ENCODE results near the gene DOC2B. TPM values are rescaled to one million over a fixed set of nuclear protein-coding genes. Genes with fewer than 3 reads are reported as not detected.

DOC2B gene
- 2.4 and 3.8 TPM in 2 replicates for total RNA-seq (2014; rRNA removed; shearing (Covaris generic))
- polyA plus RNA-seq (2016; fragmentation: Nextera tagmentation; extraction: Ambion mirVana) = 0.42 and 0.66 TPM in 2 replicates
- long read RNA-seq = 0 reads

DNA sequence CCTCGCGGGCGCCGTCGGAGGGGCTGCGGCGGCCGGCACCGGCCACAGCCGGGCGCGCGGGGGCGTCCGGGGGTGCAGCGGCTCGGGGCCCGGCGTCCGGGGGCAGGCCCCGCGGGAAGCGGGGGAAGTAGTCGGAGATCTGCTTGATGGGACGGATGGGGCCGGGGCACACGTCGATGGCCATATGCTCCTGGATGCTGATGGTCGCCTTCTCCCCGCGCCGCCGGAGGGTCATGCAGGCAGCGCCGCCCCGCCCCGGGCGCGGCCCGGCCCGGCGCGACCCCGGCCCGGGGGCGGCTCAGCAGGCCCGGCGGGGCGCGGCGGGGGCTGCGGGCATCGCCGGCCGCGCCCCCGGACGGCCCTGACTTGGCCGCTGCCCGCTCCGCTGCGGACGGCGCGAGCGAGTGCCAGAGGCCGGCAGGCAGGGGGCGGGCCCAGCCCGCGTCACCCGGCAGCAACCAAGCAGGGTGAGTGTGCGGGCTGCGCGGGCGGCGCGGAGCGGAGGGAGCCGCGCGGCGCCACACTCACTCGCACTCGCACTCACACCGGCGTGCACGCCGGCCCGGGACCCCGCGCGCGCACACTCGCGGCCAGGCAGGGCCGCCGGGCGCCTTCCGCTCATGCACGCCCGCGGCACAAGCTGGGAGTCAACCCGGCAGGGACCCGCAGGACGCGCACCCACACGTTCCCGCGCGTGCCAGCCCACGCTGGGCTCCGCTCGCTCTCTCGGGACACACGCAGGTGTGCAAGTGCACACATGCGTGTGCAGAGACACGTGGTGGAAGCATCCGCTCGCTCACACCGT is at the start of gene DOC2B:
TSS of gene DOC2B (minus strand) at position 406 of the 805 bp plus-strand sequence. CDS start at position 235, 171 bp downstream.
- Mint-ChIP-seq H3K9me3 (no peaks in the 10 kb centered on the region), H3K27me3 (ENCODE audit: insufficient read depth, low read depth, poor library complexity) (peaks cover 33% of the 10 kb centered on the region), H3K4me1 (peaks cover 16% of the 10 kb centered on the region), H3K27ac (no peak within 1 kb of the TSS), H3K36me3 (ENCODE audit: low read depth) (no peaks in the 10 kb centered on the region; the same call in 2 of the 3 replicates), H3K4me3 (peak within 1 kb of the TSS; percentile 69)
- Histone ChIP-seq H3F3A (replicated peaks; ENCODE audit: low read depth) (peaks cover 10% of the 10 kb centered on the region; the same call in 1 of the 2 replicates), H2AFZ (peak within 1 kb of the TSS; percentile 97), H4K20me1 (replicated peaks; ENCODE audit: insufficient read depth) (no peaks in the 10 kb centered on the region), H3K4me2 (peak within 1 kb of the TSS; percentile 87), H3K27ac (ENCODE audit: low read depth) (no peak within 1 kb of the TSS), H3K4me1 (ENCODE audit: insufficient read depth) (peaks cover 7% of the 10 kb centered on the region), H3K4me3 (peak within 1 kb of the TSS; percentile 67), H3K27me3 (ENCODE audit: insufficient read depth) (peaks cover 42% of the 10 kb centered on the region), H3K9me2 (ENCODE audit: insufficient read depth) (no peaks in the 10 kb centered on the region), H3K79me2 (replicated peaks; ENCODE audit: insufficient read depth) (no peaks in the 10 kb centered on the region), H3K36me3 (ENCODE audit: insufficient read depth) (no peaks in the 10 kb centered on the region)
- peak; percentile 74 for DNase-seq (ENCODE audit: low spot score)
- peak; percentile 45 for ATAC-seq
- TF ChIP-seq, protein P1, sequence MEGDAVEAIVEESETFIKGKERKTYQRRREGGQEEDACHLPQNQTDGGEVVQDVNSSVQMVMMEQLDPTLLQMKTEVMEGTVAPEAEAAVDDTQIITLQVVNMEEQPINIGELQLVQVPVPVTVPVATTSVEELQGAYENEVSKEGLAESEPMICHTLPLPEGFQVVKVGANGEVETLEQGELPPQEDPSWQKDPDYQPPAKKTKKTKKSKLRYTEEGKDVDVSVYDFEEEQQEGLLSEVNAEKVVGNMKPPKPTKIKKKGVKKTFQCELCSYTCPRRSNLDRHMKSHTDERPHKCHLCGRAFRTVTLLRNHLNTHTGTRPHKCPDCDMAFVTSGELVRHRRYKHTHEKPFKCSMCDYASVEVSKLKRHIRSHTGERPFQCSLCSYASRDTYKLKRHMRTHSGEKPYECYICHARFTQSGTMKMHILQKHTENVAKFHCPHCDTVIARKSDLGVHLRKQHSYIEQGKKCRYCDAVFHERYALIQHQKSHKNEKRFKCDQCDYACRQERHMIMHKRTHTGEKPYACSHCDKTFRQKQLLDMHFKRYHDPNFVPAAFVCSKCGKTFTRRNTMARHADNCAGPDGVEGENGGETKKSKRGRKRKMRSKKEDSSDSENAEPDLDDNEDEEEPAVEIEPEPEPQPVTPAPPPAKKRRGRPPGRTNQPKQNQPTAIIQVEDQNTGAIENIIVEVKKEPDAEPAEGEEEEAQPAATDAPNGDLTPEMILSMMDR (conservative IDR thresholded peaks at IDR 0.05; ENCODE audit: low read depth in 2 of 2) = peak in 1 of 2 experiments; percentile 21; a peak in 2 of 4 replicates
- TF ChIP-seq ZNF331 (CRISPR knock-in tag; IDR thresholded peaks at IDR 0.05; ENCODE audit: low read depth) = no peak
- peak; percentile 60 for TF ChIP-seq CREB1 (CRISPR knock-in tag; IDR thresholded peaks at IDR 0.05; ENCODE audit: low read depth)
- TF ChIP-seq EZH2phosphoT487 (IDR thresholded peaks at IDR 0.05; ENCODE audit: unreplicated experiment) = no peak
- TF ChIP-seq, protein P2, sequence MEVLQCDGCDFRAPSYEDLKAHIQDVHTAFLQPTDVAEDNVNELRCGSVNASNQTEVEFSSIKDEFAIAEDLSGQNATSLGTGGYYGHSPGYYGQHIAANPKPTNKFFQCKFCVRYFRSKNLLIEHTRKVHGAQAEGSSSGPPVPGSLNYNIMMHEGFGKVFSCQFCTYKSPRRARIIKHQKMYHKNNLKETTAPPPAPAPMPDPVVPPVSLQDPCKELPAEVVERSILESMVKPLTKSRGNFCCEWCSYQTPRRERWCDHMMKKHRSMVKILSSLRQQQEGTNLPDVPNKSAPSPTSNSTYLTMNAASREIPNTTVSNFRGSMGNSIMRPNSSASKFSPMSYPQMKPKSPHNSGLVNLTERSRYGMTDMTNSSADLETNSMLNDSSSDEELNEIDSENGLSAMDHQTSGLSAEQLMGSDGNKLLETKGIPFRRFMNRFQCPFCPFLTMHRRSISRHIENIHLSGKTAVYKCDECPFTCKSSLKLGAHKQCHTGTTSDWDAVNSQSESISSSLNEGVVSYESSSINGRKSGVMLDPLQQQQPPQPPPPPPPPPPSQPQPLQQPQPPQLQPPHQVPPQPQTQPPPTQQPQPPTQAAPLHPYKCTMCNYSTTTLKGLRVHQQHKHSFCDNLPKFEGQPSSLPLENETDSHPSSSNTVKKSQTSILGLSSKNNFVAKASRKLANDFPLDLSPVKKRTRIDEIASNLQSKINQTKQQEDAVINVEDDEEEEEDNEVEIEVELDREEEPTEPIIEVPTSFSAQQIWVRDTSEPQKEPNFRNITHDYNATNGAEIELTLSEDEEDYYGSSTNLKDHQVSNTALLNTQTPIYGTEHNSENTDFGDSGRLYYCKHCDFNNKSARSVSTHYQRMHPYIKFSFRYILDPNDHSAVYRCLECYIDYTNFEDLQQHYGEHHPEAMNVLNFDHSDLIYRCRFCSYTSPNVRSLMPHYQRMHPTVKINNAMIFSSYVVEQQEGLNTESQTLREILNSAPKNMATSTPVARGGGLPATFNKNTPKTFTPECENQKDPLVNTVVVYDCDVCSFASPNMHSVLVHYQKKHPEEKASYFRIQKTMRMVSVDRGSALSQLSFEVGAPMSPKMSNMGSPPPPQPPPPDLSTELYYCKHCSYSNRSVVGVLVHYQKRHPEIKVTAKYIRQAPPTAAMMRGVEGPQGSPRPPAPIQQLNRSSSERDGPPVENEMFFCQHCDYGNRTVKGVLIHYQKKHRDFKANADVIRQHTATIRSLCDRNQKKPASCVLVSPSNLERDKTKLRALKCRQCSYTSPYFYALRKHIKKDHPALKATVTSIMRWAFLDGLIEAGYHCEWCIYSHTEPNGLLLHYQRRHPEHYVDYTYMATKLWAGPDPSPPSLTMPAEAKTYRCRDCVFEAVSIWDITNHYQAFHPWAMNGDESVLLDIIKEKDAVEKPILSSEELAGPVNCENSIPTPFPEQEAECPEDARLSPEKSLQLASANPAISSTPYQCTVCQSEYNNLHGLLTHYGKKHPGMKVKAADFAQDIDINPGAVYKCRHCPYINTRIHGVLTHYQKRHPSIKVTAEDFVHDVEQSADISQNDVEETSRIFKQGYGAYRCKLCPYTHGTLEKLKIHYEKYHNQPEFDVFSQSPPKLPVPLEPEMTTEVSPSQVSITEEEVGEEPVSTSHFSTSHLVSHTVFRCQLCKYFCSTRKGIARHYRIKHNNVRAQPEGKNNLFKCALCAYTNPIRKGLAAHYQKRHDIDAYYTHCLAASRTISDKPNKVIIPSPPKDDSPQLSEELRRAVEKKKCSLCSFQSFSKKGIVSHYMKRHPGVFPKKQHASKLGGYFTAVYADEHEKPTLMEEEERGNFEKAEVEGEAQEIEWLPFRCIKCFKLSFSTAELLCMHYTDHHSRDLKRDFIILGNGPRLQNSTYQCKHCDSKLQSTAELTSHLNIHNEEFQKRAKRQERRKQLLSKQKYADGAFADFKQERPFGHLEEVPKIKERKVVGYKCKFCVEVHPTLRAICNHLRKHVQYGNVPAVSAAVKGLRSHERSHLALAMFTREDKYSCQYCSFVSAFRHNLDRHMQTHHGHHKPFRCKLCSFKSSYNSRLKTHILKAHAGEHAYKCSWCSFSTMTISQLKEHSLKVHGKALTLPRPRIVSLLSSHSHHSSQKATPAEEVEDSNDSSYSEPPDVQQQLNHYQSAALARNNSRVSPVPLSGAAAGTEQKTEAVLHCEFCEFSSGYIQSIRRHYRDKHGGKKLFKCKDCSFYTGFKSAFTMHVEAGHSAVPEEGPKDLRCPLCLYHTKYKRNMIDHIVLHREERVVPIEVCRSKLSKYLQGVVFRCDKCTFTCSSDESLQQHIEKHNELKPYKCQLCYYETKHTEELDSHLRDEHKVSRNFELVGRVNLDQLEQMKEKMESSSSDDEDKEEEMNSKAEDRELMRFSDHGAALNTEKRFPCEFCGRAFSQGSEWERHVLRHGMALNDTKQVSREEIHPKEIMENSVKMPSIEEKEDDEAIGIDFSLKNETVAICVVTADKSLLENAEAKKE (CRISPR knock-in tag; IDR thresholded peaks at IDR 0.05) = no peak
- TF ChIP-seq ZNF114 (CRISPR knock-in tag; IDR thresholded peaks at IDR 0.05) = no peak

All from GM23338 (cell line).